HG03469 (cell line): ENCODE data around the gene MITF.

Source experiments
- ATAC-seq: cut with Tn5 transposase; IDR thresholded peaks from one replicate; pipeline ENCODE4 v1.9.1; 2021; ENCODE audit warnings: mild to moderate bottlenecking, moderate library complexity, moderate number of reproducible peaks; ENCODE audit not compliant: unreplicated experiment

MITF gene

GRCh38 chr3:69998759-69999139 is 259.5 kb downstream of the MITF start:
- ATAC-seq, result no peak

DNA sequence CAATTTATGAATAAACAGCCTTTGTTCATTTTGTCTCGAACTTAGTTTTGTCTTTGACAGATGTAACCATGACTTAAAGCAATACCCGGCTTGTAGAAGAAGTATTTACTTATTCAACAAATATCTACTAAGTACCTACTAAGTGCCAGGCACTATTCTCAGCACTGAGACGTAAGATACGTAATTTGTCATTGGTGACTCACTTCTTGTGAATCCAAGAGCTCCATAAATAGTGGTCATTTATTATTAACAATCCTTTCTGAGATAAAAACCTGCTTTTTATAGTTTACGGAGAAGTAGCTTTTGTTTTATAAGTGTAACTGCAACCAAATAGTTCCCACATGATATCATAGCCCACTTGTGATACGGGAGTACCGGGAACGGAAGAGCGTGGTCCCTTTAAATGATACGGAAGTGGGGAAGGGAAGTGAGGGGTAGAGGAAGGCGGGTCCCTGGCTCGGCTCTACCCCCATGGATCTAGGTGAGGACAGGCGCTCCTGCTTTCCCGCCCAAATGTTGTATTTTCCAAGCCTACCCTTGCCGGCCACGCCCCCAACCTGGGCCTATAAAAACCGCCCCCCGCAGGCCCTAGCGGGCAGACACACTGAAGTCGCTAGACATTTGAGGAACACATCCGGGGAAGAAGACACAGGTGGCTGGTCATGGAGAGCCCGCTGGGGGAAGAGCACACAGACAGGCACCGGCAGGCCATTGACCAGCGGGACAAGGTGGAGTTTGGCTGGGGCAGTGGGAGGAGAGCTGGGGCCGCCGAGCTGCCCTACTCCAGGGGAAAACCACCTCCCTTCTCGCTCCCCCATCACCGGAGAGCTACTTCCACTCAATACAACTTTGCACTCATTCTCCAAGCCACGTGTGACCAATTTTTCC is 260.1 kb downstream of the MITF start, which contains the start of gene SAMMSON:
Gene SAMMSON (plus strand): TSS at position 594 of the 888 bp plus-strand sequence.
- no peak for ATAC-seq

GRCh38 chr3:70000028-70000410 is 260.8 kb downstream of the MITF start:
- ATAC-seq, result no peak

GRCh38 chr3:70000563-70001081 is 261.4 kb downstream of the MITF start:
- ATAC-seq, result no peak

GRCh38 chr3:70003119-70003518 is 263.9 kb downstream of the MITF start:
- no peak for ATAC-seq

DNA sequence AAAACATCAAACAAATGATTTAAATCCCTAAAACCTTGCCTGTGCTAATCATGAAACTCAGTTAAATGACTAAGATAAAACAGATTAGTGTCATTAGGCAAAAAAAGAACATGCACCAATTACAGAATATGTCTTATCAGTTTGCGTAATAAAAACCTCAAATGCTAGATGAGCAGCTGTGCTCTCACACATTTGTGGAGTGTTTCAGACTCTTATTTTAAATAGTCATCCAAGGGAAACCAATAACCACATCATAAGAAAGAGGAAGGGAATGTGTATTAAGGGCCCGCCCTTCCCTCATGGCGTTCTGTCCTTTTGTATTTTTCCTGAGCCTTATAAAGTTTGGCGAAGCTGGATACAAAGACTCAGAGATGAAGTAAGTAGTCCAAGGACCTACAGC is 266.8 kb downstream of the MITF start:
- ATAC-seq, result no peak

GRCh38 chr3:70010346-70010745 is 271.1 kb downstream of the MITF start:
- no peak for ATAC-seq

- no peak for ATAC-seq
Measured at GRCh38 chr3:70011582-70011981, 272.3 kb downstream of the MITF start.
